Aorta (tissue), 5 donors: ENCODE measurements around the gene USP5. TPM values are rescaled to one million over a fixed set of nuclear protein-coding genes. Genes with fewer than 3 reads are reported as not detected.
"Not testable (repeated sequence)": the region's sequence is repeated elsewhere in the genome, so short reads cannot be mapped to it uniquely, and the experiment has no call there.

Experiments
- ATAC-seq: fragments of 200-7000 bp; cut with Tn5 transposase; one replicate; pipeline ENCODE4 v1.9.1; 2022; ENCODE audit warnings: moderate library complexity; ENCODE audit not compliant: low FRiP score
- DNase-seq, 2 donors: peaks; one replicate each; pipeline ENCODE4 v3.0.0-alpha.2; 2020
- H3K27ac ChIP-seq, 2 donors: one replicate each; pipeline ENCODE4 v1.5.1; 2013; ENCODE audit warnings: low read length in 2 of 2, mild to moderate bottlenecking in 2 of 2, moderate library complexity in 2 of 2, control low read depth in 1 of 2, inconsistent platforms in 1 of 2, low read depth in 1 of 2
- H3K27me3 ChIP-seq, 2 donors: one replicate each; pipeline ENCODE4 v1.6.1; 2013; ENCODE audit warnings: control low read depth in 1 of 2, low read length in 1 of 2, mild to moderate bottlenecking in 1 of 2, moderate library complexity in 1 of 2; ENCODE audit not compliant: insufficient read depth in 2 of 2, control insufficient read depth in 1 of 2
- H3K36me3 ChIP-seq, 2 donors: one replicate each; pipeline ENCODE4 v1.6.1; 2013; ENCODE audit warnings: control low read depth in 1 of 2, low read length in 1 of 2, mild to moderate bottlenecking in 1 of 2; ENCODE audit not compliant: insufficient read depth in 2 of 2, control insufficient read depth in 1 of 2
- H3K4me1 ChIP-seq, 2 donors: one replicate each; pipeline ENCODE4 v1.6.1; 2013; ENCODE audit warnings: low read length in 2 of 2, control low read depth in 1 of 2, mild to moderate bottlenecking in 1 of 2, moderate library complexity in 1 of 2; ENCODE audit not compliant: insufficient read depth in 2 of 2, control insufficient read depth in 1 of 2
- H3K4me3 ChIP-seq, 2 donors: one replicate each; pipeline ENCODE4 v1.5.1; 2013; ENCODE audit warnings: low read length in 2 of 2, control low read depth in 1 of 2, mild to moderate bottlenecking in 1 of 2
- H3K9me3 ChIP-seq: one replicate; pipeline ENCODE4 v1.6.1; 2013; ENCODE audit warnings: mild to moderate bottlenecking, low read length; ENCODE audit not compliant: control insufficient read depth
- WGBS, 2 donors: extraction: QIAGEN DNeasy Blood & Tissue Kit; methylation state at CpG; one replicate each; pipeline ENCODE4 v1.1.7; 2013; 5-methylcytosine and 5-hydroxymethylcytosine counted together
- intact Hi-C, 2 donors: fragments of 100-400 bp; cut with DNase I; formaldehyde crosslinking; loops; one replicate each; pipeline versions ENCODE4 v1.14.2 to v1.15.0; 2022
- polyA plus RNA-seq, 2 donors: library from polyadenylated mRNA; stranded (reverse); fragments of 200-250 nt; gene quantifications; one replicate each; pipeline ENCODE4 v1.2.3, GENCODE V29; 2013
- total RNA-seq, 2 donors: library from RNA; stranded (reverse); fragmentation: NEBNext Ultra II Directional; extraction: Animal tissue kit (Norgen Biotek cat#: 25700); gene quantifications; one replicate each; pipeline ENCODE4 v1.2.1, GENCODE V29; 2021
- donor health status: healthy with polysubstance abuse.
- donor health status: Bipolar disorder and iron deficiency.
- donor health status: DM: no; HTN: no; CAD: no.
- donor health status: DM: no; HTN: no; CAD: no.
- donor health status: DM: yes; HTN: yes; CAD: no.

The USP5 gene
- total and polyA plus RNA-seq, 4 donors = 26.7 to 64.6 (median 53.2) TPM

DNA sequence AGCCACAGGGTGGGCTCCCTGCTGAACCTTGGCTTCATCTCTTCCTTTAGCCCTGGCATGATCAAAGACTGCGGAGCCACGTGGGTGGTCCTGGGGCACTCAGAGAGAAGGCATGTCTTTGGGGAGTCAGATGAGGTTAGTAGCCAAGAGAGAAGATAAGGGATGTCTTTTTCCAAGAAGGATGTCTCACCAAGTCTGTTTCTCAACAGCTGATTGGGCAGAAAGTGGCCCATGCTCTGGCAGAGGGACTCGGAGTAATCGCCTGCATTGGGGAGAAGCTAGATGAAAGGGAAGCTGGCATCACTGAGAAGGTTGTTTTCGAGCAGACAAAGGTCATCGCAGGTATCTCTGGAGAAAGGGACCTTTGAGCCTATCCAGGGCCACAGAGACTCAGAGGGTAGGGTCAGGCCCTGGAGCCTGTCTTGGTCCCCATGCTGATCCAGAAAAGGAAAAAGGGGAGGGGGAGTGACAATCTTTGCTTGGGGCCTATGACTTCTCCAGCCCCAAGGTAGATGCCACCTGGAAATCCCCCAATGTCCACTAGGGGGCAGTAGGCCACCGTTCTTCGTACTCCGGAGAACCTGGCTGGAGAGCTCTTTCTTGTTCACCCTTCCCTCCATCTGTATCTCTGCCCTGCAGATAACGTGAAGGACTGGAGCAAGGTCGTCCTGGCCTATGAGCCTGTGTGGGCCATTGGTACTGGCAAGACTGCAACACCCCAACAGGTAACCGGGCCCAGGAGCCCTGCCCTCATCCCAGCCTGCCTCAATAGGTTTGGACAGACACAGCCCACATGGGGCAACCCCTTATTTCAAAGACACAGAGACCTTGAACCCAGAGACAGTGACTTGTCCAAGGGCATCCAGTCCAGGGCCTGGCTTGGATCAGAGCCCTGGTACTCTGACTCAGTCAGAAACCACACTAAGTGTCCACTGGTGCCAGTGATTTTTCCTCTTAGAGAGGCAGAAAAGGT, 17.4 kb downstream of the USP5 start:
- peaks cover 0 to 1% of the 10 kb centered on the region in 2 donors for H3K4me1 ChIP-seq
- intact Hi-C loops = loop anchor here (2.0 to 5.0 kb wide), 4 partner anchors 58 to 102 kb away; partner anchors contain the start of genes ATN1 (in 1 of the 2), C12orf57 (in 1 of the 2), PTMS (in 1 of the 2) and RNU7-1 (in 1 of the 2)
- H3K27ac ChIP-seq = no peak overlapping the region
- H3K4me3 ChIP-seq = no peak overlapping the region
- peaks cover 0 to 2% of the 10 kb centered on the region in 2 donors for H3K36me3 ChIP-seq
- H3K27me3 ChIP-seq = no peaks in the 10 kb centered on the region
- 33 to 36% methylated on average over 12 of the region's 12 CpGs for WGBS, 2 donors
- H3K9me3 ChIP-seq = no peaks in the 10 kb centered on the region
- DNase-seq = peak; percentile 82 to 90
- ATAC-seq = no peak

DNA sequence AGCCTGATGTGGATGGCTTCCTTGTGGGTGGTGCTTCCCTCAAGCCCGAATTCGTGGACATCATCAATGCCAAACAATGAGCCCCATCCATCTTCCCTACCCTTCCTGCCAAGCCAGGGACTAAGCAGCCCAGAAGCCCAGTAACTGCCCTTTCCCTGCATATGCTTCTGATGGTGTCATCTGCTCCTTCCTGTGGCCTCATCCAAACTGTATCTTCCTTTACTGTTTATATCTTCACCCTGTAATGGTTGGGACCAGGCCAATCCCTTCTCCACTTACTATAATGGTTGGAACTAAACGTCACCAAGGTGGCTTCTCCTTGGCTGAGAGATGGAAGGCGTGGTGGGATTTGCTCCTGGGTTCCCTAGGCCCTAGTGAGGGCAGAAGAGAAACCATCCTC, 18.4 kb downstream of the USP5 start:
- H3K4me1 ChIP-seq, H3K36me3 ChIP-seq, DNase-seq, H3K4me3 ChIP-seq, H3K27me3 ChIP-seq, ATAC-seq, H3K27ac ChIP-seq, H3K9me3 ChIP-seq: not testable (repeated sequence)
- WGBS, 2 donors = 57 to 59% methylated on average over 4 of the region's 4 CpGs
- intact Hi-C loops = loop anchor here in 1 of 2 donors (5.0 kb wide), 1 partner anchor 103 kb away; the partner anchor contains the start of gene PTMS

DNA sequence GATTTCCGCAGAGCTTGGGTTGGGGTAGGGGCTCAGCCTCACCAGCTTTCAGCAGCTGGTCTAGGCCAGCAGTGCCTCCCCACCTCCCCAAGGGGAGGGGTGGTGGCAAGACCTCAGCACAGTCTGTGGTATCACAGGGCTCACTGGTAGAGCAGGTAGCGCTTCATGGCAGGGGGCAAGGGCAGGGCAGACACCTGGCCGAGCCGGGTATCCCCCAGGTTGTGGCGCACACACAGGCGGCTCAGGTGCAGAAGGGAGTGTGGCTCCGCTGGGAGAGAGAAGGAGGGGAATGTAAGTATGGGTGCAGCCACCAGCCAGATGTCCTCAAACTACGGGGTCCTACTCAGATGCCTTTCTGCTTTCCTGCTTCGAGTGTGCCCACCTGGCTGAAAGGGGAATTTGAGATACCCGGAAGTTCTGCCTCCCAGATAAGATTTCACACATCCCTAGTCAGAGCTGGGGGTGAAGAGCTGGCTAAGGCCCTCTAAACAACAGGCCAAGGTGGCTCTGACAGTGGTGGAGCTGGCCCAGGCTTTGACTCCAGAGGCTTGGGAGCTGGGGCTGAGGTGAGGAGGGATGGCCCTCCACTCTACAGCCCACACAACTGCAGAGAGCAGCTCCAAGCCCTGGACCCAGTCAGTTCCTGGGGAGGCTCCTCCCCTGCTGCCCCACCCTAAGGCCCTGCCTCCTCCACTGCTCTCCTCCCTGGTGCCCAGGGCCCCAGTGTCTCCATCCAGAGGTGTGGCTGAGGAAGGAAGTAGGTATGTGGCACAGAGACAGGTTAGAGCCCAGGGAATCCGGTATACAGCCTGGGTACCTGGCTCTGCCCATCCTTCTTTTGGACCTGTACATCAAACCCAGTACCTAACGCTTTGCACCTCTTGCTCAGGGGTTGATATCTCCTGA, 19.4 kb downstream of the USP5 start:
- Histone ChIP-seq H3K36me3 (peaks cover 0 to 2% of the 10 kb centered on the region in 2 donors), H3K4me1 (peaks cover 0 to 1% of the 10 kb centered on the region in 2 donors), H3K9me3 (no peaks in the 10 kb centered on the region), H3K27ac (no peak overlapping the region), H3K4me3 (no peak overlapping the region), H3K27me3 (no peaks in the 10 kb centered on the region)
- ATAC-seq = no peak
- no peak for DNase-seq
- intact Hi-C loops = loop anchor here in 1 of 2 donors (5.0 kb wide), 1 partner anchor 104 kb away; the partner anchor contains the start of gene PTMS
- 75 to 78% methylated on average over 12 of the region's 12 CpGs for WGBS, 2 donors

DNA sequence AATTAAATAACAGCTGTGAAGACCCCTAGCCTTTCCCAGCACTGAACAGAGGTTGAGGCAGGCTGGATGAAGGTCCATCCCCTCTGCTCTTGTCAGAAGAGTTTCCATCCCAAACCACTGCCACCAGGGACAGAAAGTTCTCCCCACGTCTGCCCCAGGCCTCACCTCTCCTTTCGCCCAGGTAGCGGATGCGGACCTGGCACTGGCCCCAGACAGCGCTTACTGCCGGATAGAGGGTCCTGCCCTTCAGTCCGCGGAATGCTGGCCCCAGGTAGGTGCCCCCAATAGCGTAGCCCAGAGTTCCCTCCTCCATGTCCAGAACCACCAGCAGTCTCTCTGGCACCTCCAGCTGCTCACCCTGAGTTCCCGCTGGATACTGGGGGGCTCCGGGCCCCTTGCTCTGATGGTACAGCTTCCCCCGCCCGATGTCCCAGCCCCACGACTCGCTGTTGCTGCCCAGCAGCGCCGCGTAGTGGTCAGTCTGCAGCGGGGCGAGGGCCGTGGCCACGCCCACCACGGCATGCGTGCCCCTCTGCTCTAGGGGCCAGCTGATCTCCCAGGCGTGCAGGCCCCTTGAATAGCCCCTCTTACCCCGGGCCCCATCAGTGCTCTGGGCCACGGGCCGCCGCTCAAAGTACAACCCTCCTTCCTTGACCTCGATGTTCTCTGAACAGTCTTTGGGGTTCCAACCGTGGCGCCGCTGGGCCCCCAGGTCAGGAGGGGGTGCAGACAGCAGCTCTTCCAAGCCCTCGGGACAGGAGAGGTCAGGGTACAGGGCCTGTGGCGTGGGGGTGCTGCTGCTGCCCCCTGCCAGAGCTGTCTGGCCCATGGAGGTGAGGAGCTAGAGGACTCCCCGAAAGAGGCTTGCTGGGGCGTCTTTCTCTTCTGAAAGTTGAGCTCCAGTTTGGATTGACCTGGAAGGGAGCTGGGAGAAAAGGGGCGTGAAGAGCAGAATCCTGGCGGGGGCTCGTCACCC, 20.4 kb downstream of the USP5 start:
- peak overlapping the region; percentile 71 to 80 for H3K4me3 ChIP-seq
- no peaks in the 10 kb centered on the region for H3K9me3 ChIP-seq
- ATAC-seq (peak; percentile 88), DNase-seq (peak; percentile 91 to 96)
- no peaks in the 10 kb centered on the region for H3K27me3 ChIP-seq
- peaks cover 0 to 1% of the 10 kb centered on the region in 2 donors for H3K4me1 ChIP-seq
- intact Hi-C loops = loop anchor here in 1 of 2 donors (2.0 to 5.0 kb wide), 2 partner anchors 42 to 105 kb away; partner anchors contain the start of genes ENO2 and PTMS
- peaks cover 0 to 2% of the 10 kb centered on the region in 2 donors for H3K36me3 ChIP-seq
- peak overlapping the region in 1 of 2 donors; percentile 66 for H3K27ac ChIP-seq
- WGBS, 2 donors = 1% methylated on average over 40 of the region's 40 CpGs

DNA sequence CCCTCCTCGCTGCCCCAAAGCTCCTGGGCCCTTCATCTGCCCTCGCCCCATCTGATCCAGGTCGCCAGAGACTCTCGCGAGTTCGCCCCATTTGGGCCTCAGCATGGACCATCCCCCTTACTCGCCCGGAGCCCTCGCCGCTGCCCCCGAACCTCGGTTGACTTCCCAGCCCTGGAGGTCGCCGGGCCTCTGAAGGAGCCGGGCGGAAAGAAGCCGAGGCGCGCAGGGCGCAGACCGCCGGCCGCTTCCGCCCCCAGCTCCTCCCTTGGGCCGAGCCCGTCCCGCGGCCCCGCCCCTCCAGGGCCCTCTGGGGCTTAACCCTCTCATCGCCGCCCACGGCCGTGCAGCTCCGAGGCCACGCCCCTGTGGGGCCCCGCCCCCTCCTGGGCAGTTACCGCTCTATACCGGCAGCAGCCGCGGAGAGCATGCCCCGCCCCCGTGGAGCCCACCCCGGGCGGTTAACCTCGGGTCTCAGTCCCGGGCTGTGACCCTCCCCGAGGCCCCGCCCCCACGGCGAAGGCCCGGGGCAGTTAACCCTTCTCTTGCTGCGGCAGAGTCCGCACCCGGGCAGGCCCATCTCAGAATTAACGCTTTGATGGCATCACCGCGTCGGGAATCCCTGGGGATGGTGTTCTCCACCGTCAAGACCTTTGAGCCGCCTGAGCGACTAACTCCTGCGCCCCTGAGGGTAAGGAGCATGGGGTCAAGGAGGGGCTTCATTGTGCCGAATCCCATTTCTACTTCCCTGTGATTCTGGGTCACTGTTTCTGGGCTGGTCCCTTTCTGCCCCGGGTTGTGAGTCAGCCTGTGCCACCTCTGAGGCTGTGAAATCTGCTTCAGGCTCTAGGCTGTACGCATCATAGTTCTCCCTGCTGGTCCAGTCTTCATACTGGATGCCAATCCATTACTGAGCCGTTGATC, 21.4 kb downstream of the USP5 start, which contains the start of gene SPSB2:
Gene SPSB2, minus strand, starts transcription at position 210 of the 921 bp plus-strand sequence. CDS start 402 bp downstream, outside the sequence.
- H3K4me1 ChIP-seq = peaks cover 0 to 1% of the 10 kb centered on the region in 2 donors
- 0 to 1% methylated on average over 50 to 66 of the region's 66 CpGs for WGBS, 2 donors
- intact Hi-C loops = loop anchor here in 1 of 2 donors (2.0 to 5.0 kb wide), 2 partner anchors 41 to 106 kb away; partner anchors contain the start of genes ENO2 and PTMS

DNA sequence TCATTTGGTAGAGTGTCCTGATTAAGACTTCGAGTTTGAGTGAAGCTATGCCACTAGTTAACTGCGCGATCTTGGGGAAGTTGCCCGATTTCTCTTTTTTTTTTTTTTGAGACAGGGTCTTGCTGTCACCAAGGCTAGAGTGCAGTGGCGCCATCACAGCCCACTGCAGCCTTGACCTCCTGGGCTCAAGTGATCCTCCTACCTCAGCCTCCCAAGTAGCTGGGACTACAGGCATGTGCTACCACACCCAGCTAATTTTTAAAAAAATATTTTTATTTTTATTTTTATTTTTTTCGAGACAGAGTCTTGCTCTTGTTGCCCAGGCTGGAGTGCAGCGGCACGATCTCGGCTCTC, 22.0 kb downstream of the USP5 start:
- ATAC-seq, H3K9me3 ChIP-seq, H3K36me3 ChIP-seq, H3K4me1 ChIP-seq, DNase-seq, H3K27me3 ChIP-seq: not testable (repeated sequence)
- intact Hi-C loops = loop anchor here in 1 of 2 donors (5.0 kb wide), 1 partner anchor 107 kb away; the partner anchor contains the start of gene PTMS
- Histone ChIP-seq H3K4me3 (peak overlapping the region; percentile 55 to 70), H3K27ac (peak overlapping the region in 1 of 2 donors; percentile 71)
- 36% methylated on average over 9 of the region's 9 CpGs for WGBS, 2 donors

More for the DNA sequence above, 21.4 kb downstream of the USP5 start, which contains the start of gene SPSB2:
- Histone ChIP-seq H3K9me3 (no peaks in the 10 kb centered on the region), H3K27me3 (no peaks in the 10 kb centered on the region), H3K4me3 (peak within 1 kb of the TSS; percentile 71 to 80), H3K27ac (peak within 1 kb of the TSS in 1 of 2 donors; percentile 71), H3K36me3 (peaks cover 0 to 2% of the 10 kb centered on the region in 2 donors)
- DNase-seq = peak; percentile 100
- peak; percentile 98 for ATAC-seq

DNA sequence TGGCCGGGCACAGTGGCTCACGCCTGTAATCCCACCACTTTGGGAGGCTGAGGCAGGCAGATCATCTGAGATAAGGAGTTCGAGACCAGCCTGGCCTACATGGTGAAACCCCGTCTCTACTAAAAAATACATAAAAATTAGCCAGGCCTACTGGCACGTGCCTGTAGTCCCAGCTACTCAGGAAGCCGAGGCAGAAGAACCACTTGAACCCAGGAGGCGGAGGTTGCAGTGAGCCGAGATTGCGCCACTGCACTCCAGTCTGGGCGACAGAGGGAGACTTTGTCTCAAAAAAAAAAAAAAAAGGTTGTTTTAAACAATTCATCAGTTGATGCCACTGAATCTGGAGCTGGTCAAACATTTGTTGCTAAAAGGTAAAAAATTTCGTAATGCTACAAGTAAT, 27.9 kb downstream of the USP5 start:
- ATAC-seq, intact Hi-C loops, H3K9me3 ChIP-seq, H3K36me3 ChIP-seq, H3K27ac ChIP-seq, H3K4me3 ChIP-seq, H3K4me1 ChIP-seq, DNase-seq, H3K27me3 ChIP-seq: not testable (repeated sequence)
- WGBS, 2 donors = 93 to 95% methylated on average over 11 of the region's 11 CpGs
